Endometrium (tissue), 2 donors: ENCODE data around the gene EP300.

Experiments used
- FAIRE-seq: peaks from 2 replicates; lab custom pipeline; 2012; peaks lifted over from hg19 to GRCh38; lab: Jason Lieb, UNC
- donor health status: control.
- donor health status: control.

EP300 gene

GRCh38 chr22:41206719-41207118 is 114.3 kb downstream of the EP300 start:
- FAIRE-seq: no peak

DNA sequence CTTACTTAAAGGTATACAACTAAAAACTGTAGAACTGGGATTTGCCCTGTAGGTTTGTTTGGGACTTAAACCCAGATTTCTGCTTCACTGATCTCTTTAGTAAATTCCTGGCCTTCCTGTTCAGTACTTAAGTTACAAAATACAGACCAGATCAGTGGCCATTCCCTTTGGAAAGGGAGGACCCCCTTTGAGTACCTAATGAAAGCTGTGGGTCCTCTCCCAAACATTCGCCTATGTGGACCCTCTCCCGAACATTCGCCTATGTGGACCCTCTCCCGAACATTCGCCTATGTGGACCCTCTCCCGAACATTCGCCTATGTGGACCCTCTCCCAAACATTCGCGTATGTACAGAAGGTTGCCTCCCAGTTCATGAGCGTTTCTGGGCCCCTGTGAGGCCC is 123.0 kb downstream of the EP300 start:
- FAIRE-seq: no peak

DNA sequence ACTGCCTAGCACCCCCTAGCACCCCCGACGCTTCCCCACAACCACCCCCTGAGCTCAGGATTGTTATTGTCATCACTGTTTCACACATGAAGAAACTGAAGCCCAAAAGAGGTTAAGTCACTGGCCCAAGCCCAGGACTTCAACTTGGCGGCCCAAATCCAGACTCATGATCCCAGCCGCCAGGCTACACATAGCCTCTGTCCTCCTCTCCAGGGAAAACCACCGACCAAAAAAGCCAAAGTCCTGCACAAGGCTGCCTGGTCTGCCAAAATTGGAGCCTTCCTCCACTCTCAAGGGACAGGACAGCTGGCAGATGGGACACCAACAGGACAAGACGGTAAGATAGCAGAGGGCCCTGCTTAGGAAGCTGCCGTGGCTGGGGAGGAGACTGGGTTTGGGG is 123.5 kb downstream of the EP300 start:
- no peak for FAIRE-seq

GRCh38 chr22:41216984-41217383 is 124.6 kb downstream of the EP300 start:
- FAIRE-seq: no peak

DNA sequence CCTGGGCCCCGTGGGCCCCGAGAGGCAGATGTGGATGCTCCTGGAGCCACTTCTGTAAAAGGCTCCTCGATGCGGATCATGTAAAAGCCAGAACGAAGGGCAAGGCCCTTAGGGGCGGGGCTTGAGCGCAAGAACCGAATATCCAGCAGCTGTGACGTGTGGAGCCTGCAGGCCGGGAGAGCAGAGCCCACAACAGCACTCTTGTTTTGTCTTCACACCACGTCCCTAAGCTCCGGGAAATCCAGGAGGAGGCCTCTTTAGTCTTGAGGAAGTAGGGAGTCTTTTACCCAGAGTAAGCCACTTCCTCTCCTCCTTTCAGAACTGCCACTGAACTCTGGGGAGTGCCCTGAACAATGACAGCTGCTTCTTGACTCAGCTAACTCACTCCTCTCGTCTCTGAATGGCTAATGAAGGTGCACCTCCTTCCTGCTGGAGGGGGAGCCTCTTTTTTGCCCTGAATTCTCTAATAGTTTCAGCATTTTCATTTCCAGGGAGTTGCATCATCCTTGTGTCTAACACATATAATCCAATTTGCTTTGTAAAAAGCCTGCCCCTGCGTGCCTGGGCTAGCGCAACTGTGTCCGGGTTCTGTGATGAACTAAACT is 125.3 kb downstream of the EP300 start:
- FAIRE-seq: no peak

GRCh38 chr22:41222846-41223507 is 130.6 kb downstream of the EP300 start:
- FAIRE-seq: no peak

GRCh38 chr22:41223535-41223934 is 131.1 kb downstream of the EP300 start:
- no peak for FAIRE-seq

DNA sequence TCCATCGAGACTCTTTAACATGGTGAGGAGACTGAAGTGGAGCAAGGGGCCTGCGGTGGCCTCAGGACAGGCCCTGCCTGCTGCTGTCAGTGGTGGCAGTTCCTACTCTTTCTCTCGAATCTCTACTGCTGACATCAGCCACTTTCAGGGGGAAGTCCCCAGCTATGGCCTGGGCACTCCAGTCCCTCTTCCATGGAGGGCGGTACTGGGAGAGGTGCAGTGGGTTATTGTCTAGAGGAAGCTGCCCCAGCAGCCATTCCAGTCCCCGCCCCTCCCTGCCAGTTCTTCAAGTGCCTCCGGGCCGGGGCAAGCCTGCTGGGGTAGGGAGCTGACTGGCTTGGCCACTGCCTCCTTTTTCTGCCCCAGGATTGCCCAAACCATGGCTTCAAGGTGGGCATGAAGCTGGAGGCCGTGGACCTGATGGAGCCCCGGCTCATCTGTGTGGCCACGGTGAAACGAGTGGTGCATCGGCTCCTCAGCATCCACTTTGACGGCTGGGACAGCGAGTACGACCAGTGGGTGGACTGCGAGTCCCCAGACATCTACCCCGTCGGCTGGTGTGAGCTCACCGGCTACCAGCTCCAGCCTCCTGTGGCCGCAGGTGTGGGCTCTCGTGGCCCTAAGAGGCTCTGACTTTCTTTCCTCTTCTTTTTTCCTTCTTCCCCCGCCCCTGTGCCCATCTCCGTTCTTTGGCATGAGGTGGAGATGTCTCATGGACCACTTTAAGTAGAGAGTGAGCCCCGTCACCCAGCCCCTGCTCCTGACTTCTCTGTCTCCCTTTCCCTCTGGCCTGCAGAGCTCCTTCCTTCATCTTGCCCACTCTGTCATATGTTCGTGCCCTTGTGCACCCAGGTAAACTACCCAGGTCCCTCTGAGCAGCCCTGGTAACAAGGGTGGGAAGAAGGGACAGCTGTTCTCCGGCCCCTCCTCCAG is 134.6 kb downstream of the EP300 start:
- FAIRE-seq: no peak

GRCh38 chr22:41229215-41229614 is 136.8 kb downstream of the EP300 start:
- no peak for FAIRE-seq
